Upper lobe of right lung (tissue), 1 donor: ENCODE data around the gene GAPVD1. TPM values are rescaled to one million over a fixed set of nuclear protein-coding genes. Genes with fewer than 3 reads are reported as not detected.

Source experiments
- ATAC-seq: fragments of 200-7000 bp; cut with Tn5 transposase; one replicate; pipeline ENCODE4 v1.9.1; 2020; ENCODE audit warnings: mild to moderate bottlenecking, moderate library complexity
- DNase-seq: peaks from one replicate; pipeline ENCODE4 v3.0.0-alpha.2; 2020
- H3K27ac ChIP-seq: fragments of 200-600 bp; one replicate; pipeline ENCODE4 v1.8.0; 2022
- H3K27me3 ChIP-seq: fragments of 200-600 bp; one replicate; pipeline ENCODE4 v1.8.0; 2022; ENCODE audit warnings: mild to moderate bottlenecking
- H3K36me3 ChIP-seq: fragments of 200-600 bp; one replicate; pipeline ENCODE4 v1.8.0; 2022
- H3K4me1 ChIP-seq: fragments of 200-600 bp; one replicate; pipeline ENCODE4 v1.8.0; 2022
- H3K4me3 ChIP-seq: fragments of 200-600 bp; one replicate; pipeline ENCODE4 v1.8.0; 2022; ENCODE audit warnings: mild to moderate bottlenecking
- H3K9me3 ChIP-seq: fragments of 200-600 bp; one replicate; pipeline ENCODE4 v1.8.0; 2022
- intact Hi-C: fragments of 100-400 bp; cut with DNase I; formaldehyde crosslinking; loops from one replicate; pipeline ENCODE4 v1.11.0; 2022
- total RNA-seq: library from RNA; stranded (reverse); fragmentation: NEBNext Ultra II Directional; extraction: Animal tissue kit (Norgen Biotek cat#: 25700); gene quantifications from one replicate; pipeline ENCODE4 v1.2.1, GENCODE V29; 2021
- TF ChIP-seq, protein P1 (sequence below): fragments of 200-600 bp; IDR thresholded peaks from one replicate; pipeline ENCODE4 v1.8.0; 2022; ENCODE audit warnings: antibody characterized with exemption
- donor health status: DM: no; HTN: yes; CAD: no; lungs with severe emphysema.

GAPVD1 gene
- total RNA-seq, 1 donor from 2014 or later: 68.9 TPM

DNA sequence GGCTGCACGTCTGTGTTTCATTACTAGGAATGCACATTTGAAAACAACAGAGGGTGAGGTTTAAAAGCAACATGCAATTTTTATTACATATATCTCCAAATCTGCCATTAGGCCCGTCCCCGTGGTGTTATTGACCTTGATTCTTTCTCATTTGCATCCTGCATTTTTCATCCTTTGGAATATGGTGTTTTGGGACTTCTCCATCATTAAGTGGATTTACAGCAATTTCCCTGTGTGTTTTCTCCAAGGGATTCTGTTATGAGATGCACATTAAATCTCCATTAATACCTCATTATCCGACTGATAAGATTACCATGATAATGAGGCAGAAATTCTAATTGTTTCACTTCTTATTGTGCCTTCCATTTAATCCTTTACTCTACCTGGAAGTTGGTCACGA lies 117.6 kb downstream of the GAPVD1 start:
- intact Hi-C loops: no loop called here
- Histone ChIP-seq H3K4me1 (peaks cover 9% of the 10 kb centered on the region), H3K27ac (no peak overlapping the region), H3K36me3 (no peaks in the 10 kb centered on the region), H3K27me3 (peaks cover 9% of the 10 kb centered on the region), H3K9me3 (no peaks in the 10 kb centered on the region), H3K4me3 (no peak overlapping the region)
- DNase-seq (no peak), ATAC-seq (no peak)
- TF ChIP-seq, protein P1, sequence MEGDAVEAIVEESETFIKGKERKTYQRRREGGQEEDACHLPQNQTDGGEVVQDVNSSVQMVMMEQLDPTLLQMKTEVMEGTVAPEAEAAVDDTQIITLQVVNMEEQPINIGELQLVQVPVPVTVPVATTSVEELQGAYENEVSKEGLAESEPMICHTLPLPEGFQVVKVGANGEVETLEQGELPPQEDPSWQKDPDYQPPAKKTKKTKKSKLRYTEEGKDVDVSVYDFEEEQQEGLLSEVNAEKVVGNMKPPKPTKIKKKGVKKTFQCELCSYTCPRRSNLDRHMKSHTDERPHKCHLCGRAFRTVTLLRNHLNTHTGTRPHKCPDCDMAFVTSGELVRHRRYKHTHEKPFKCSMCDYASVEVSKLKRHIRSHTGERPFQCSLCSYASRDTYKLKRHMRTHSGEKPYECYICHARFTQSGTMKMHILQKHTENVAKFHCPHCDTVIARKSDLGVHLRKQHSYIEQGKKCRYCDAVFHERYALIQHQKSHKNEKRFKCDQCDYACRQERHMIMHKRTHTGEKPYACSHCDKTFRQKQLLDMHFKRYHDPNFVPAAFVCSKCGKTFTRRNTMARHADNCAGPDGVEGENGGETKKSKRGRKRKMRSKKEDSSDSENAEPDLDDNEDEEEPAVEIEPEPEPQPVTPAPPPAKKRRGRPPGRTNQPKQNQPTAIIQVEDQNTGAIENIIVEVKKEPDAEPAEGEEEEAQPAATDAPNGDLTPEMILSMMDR: no peak

DNA sequence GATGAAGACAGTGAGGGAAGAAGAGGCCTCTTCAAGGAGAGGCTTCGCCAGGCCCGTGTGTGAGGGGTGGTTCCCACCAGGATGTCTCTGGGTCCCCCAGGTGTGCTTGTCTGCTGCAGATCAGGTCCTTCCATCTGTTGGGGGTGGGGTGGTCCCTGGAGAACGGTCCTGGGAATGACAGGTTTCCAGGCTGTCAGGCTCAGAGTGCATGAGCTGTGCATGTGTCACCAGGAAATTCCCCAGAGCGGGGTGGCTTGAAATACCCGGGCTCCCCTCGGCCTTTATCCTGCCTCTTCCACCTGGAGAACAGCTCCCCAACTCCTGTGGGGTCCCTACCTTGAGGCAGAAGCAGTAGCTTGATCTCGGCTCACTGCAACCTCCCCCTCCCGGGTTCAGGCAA lies 118.8 kb downstream of the GAPVD1 start:
- Histone ChIP-seq H3K9me3 (no peaks in the 10 kb centered on the region), H3K27ac (no peak overlapping the region), H3K27me3 (peaks cover 9% of the 10 kb centered on the region), H3K4me3 (no peak overlapping the region), H3K4me1 (no peaks in the 10 kb centered on the region), H3K36me3 (no peaks in the 10 kb centered on the region)
- DNase-seq (peak; percentile 49), ATAC-seq (no peak)
- TF ChIP-seq, protein P1: no peak
- intact Hi-C loops: no loop called here

DNA sequence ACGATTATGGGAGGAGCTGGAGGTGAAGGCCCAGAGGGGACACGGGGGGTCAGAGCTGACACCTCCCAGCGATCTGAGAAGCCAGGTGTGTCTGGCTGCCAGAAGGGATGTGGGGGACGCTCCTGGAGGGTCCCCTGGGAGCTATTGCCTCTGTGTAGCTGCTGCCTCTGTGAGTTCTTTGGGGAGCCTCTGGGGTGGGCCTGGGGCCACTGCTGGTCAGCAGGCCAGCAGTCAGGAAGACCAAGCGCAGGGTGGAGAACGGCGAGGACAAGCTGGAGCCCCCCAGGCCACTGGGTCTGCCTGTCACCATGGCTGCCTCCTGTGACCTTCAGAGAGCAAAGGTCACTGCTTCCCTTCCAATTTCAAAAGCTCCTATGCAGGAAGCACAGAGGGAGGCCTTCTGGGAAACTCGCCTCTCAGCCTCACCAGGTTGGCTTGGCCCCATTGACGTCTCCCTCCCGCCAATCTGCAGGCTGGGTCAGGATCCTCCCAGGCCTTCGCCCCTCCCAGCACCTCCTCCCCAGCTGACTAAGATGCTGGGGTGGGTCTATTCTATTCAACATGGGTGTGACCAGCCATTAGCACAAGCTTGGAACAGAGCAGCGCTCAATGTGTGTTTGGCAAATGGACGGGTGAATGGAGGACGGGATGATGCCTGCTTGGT lies 126.4 kb downstream of the GAPVD1 start:
- Histone ChIP-seq H3K4me1 (no peaks in the 10 kb centered on the region), H3K27ac (no peak overlapping the region), H3K4me3 (no peak overlapping the region), H3K36me3 (no peaks in the 10 kb centered on the region), H3K9me3 (no peaks in the 10 kb centered on the region), H3K27me3 (no peaks in the 10 kb centered on the region)
- TF ChIP-seq, protein P1: no peak
- intact Hi-C loops: no loop called here
- no peak for DNase-seq
- ATAC-seq: peak; percentile 24

DNA sequence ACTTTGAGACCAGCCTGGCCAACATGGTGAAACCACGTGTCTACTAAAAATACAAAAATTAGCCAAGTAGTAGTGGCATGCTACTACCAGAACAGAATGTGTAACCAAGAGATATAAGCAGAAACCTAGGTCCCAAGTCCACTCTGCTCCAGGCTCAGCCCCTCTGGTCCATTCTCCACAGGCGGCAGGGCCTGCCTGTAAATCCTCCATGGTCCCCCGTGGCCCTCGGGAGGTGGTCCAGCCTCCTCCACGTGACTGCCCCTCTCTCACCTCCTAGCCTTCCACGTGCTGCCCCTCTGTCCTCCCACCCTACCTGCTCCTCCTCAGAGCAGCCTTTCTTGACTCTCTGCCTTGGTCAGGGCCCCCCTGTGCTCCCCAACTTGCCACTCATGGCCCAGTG lies 127.4 kb downstream of the GAPVD1 start:
- H3K4me1 ChIP-seq: no peaks in the 10 kb centered on the region
- H3K27ac ChIP-seq: no peak overlapping the region
- TF ChIP-seq, protein P1: no peak
- no peak overlapping the region for H3K4me3 ChIP-seq
- no peaks in the 10 kb centered on the region for H3K27me3 ChIP-seq
- intact Hi-C loops: no loop called here
- no peaks in the 10 kb centered on the region for H3K9me3 ChIP-seq
- H3K36me3 ChIP-seq: no peaks in the 10 kb centered on the region
- DNase-seq (no peak), ATAC-seq (peak; percentile 27)

DNA sequence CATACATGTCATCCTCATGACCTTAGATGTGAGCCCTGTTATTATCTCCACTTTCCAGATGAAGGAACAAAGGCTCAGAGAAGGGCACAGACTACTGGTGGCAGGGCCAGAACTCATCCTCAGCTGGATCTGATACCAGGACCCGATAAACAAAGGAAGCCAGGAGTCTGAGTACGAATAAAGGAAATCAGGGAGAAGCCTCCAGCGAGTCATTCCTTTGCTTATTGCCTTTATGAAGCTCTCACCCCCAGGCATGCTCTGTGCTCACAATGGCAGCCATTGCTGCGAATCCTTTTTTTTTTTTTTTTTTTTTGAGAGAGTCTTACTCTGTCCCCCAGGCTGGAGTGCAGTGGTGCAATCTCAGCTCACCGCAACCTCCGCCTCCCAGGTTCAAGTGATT lies 130.1 kb downstream of the GAPVD1 start:
- H3K27me3 ChIP-seq: no peaks in the 10 kb centered on the region
- H3K4me1 ChIP-seq: no peaks in the 10 kb centered on the region
- TF ChIP-seq, protein P1: no peak
- no peaks in the 10 kb centered on the region for H3K9me3 ChIP-seq
- no peak overlapping the region for H3K27ac ChIP-seq
- no peak overlapping the region for H3K4me3 ChIP-seq
- DNase-seq: no peak
- intact Hi-C loops: no loop called here
- H3K36me3 ChIP-seq: no peaks in the 10 kb centered on the region
- no peak for ATAC-seq

DNA sequence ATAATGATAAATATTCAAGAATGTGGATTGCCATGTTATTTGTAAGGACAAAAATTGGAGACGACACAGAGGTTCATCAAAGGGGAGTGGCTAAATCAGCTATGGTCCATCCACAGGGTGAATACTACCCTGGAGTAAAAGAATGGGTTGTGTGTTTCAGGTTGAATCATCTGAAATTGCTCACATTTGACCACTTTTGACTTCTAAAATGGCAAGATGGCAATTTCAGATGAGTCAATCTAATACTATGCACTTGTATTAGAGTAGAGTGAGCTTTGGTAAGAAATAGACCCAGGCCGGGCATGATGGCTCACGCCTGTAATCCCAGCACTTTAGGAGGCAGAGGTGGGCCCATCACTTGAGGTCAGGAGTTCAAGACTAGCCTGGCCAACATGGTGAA lies 131.8 kb downstream of the GAPVD1 start:
- Histone ChIP-seq H3K9me3 (no peaks in the 10 kb centered on the region), H3K27ac (no peak overlapping the region), H3K4me3 (no peak overlapping the region), H3K36me3 (no peaks in the 10 kb centered on the region), H3K4me1 (no peaks in the 10 kb centered on the region), H3K27me3 (no peaks in the 10 kb centered on the region)
- TF ChIP-seq, protein P1: no peak
- intact Hi-C loops: no loop called here
- DNase-seq (no peak), ATAC-seq (no peak)
